OCI-LY3 (cell line): Measurements from ENCODE around the gene DIAPH2.

Experiments
- EZH2phosphoT487 ChIP-seq: fragments of 200-600 bp; shearing (Covaris generic); IDR thresholded peaks from 2 replicates; pipeline ENCODE4 v1.6.1; 2018; ENCODE audit warnings: antibody characterized with exemption, mixed run types, low read depth
- TF ChIP-seq, protein P1 (sequence below): fragments of 200-600, 300-600 bp; sonication (generic); IDR thresholded peaks from 2 replicates; pipeline ENCODE4 v1.5.1; 2014; ENCODE audit warnings: antibody characterized with exemption, low read length, low read depth

GRCh38 chrX:97030463-97030862 is 345.8 kb downstream of the DIAPH2 start:
- TF ChIP-seq, protein P1, sequence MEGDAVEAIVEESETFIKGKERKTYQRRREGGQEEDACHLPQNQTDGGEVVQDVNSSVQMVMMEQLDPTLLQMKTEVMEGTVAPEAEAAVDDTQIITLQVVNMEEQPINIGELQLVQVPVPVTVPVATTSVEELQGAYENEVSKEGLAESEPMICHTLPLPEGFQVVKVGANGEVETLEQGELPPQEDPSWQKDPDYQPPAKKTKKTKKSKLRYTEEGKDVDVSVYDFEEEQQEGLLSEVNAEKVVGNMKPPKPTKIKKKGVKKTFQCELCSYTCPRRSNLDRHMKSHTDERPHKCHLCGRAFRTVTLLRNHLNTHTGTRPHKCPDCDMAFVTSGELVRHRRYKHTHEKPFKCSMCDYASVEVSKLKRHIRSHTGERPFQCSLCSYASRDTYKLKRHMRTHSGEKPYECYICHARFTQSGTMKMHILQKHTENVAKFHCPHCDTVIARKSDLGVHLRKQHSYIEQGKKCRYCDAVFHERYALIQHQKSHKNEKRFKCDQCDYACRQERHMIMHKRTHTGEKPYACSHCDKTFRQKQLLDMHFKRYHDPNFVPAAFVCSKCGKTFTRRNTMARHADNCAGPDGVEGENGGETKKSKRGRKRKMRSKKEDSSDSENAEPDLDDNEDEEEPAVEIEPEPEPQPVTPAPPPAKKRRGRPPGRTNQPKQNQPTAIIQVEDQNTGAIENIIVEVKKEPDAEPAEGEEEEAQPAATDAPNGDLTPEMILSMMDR, result no peak
- TF ChIP-seq EZH2phosphoT487, result no peak
